T-cell (primary cell): ENCODE data around the gene ATOX1. TPM values are rescaled to one million over a fixed set of nuclear protein-coding genes. Genes with fewer than 3 reads are reported as not detected.

Experiments used
- ATAC-seq, 4 experiments: fragments of 200-7000 bp in 3 of 4; fragments of 150-1000 bp in 1 of 4; cut with Tn5 transposase; replicated peaks in 1 of 4; 1 replicate in 3 of 4; 2 replicates in 1 of 4; pipeline ENCODE4 v1.10.0; 2021; ENCODE audit warnings: moderate library complexity in 3 of 4, mild to moderate bottlenecking in 2 of 4, moderate number of reproducible peaks in 1 of 4
- CTCF ChIA-PET, 2 donors: fragments of 300-600 bp; sonication (Branson Sonifier 250); formaldehyde crosslinking; loops; one replicate each; lab custom pipeline; 2022; ENCODE audit warnings: antibody characterized with exemption in 2 of 2; lab: Charles Lee
- POLR2A ChIA-PET, 2 donors: fragments of 300-600 bp; sonication (Branson Sonifier 250); formaldehyde crosslinking; loops; one replicate each; lab custom pipeline; 2022; ENCODE audit warnings: antibody characterized with exemption in 2 of 2; lab: Charles Lee
- DNase-seq, 35 experiments: peaks; one replicate each; pipeline versions ENCODE4 v3.0.0 to v3.0.0-alpha.2; 2013 to 2023
- H3K27ac ChIP-seq: one replicate; pipeline ENCODE4 v1.5.1; 2013; ENCODE audit warnings: low read length
- H3K27me3 ChIP-seq, 2 experiments: replicated peaks in 1 of 2; 1 replicate in 1 of 2; 2 replicates in 1 of 2; pipeline versions ENCODE4 v1.6.1 to v1.7.0; 2013; ENCODE audit warnings: low read length in 1 of 2, mixed read lengths in 1 of 2; ENCODE audit not compliant: control insufficient read depth in 2 of 2, insufficient read depth in 2 of 2; ENCODE audit errors: extremely low read depth in 1 of 2
- H3K36me3 ChIP-seq, 2 donors: 1 replicate in 1 of 2; 2 replicates in 1 of 2; pipeline versions ENCODE4 v1.6.1 to v1.7.0; 2013; ENCODE audit warnings: low read length in 1 of 2; ENCODE audit not compliant: control insufficient read depth in 2 of 2, insufficient read depth in 1 of 2; ENCODE audit errors: extremely low read depth in 1 of 2
- H3K4me1 ChIP-seq, 2 experiments: 1 replicate in 1 of 2; 2 replicates in 1 of 2; pipeline versions ENCODE4 v1.6.1 to v1.7.0; 2013; ENCODE audit warnings: low read length in 2 of 2, mixed read lengths in 1 of 2; ENCODE audit not compliant: insufficient read depth in 2 of 2, control insufficient read depth in 1 of 2; ENCODE audit errors: extremely low read depth in 1 of 2
- H3K4me3 ChIP-seq, 2 donors: 1 replicate in 1 of 2; 2 replicates in 1 of 2; pipeline versions ENCODE4 v1.5.1 to v1.7.0; 2013; ENCODE audit warnings: mild to moderate bottlenecking in 2 of 2, low read length in 1 of 2, moderate library complexity in 1 of 2; ENCODE audit not compliant: control insufficient read depth in 1 of 2; ENCODE audit errors: extremely low read depth in 1 of 2
- H3K9me3 ChIP-seq: 2 replicates; pipeline ENCODE4 v1.7.0; 2013
- H3K27ac Mint-ChIP-seq, 2 donors: one replicate each; pipeline ENCODE4 v1.8.0; 2020 to 2021; ENCODE audit warnings: mild to moderate bottlenecking in 2 of 2, mixed read lengths in 2 of 2
- H3K27me3 Mint-ChIP-seq, 2 donors: one replicate each; pipeline ENCODE4 v1.8.0; 2021 to 2022; ENCODE audit warnings: mixed read lengths in 2 of 2
- H3K36me3 Mint-ChIP-seq: one replicate; pipeline ENCODE4 v1.8.0; 2021; ENCODE audit warnings: mixed read lengths
- H3K4me1 Mint-ChIP-seq, 3 donors: one replicate each; pipeline ENCODE4 v1.8.0; 2020 to 2022; ENCODE audit warnings: mixed read lengths in 3 of 3, mild to moderate bottlenecking in 1 of 3
- H3K4me3 Mint-ChIP-seq, 3 donors: one replicate each; pipeline ENCODE4 v1.8.0; 2020 to 2022; ENCODE audit warnings: mild to moderate bottlenecking in 3 of 3, mixed read lengths in 3 of 3, moderate library complexity in 3 of 3
- H3K9me3 Mint-ChIP-seq, 3 donors: one replicate each; pipeline ENCODE4 v1.8.0; 2020 to 2022; ENCODE audit warnings: mixed read lengths in 3 of 3
- WGBS: methylation state at CpG from one replicate; pipeline ENCODE4 v1.1.5; 2013; ENCODE audit warnings: missing lambda C conversion rate; ENCODE audit not compliant: insufficient coverage; 5-methylcytosine and 5-hydroxymethylcytosine counted together
- total RNA-seq, 35 experiments: library from RNA in 6 of 35; stranded (reverse) in 6 of 35; fragments of 120-200 nt in 1 of 35; gene quantifications; one replicate each; pipeline versions ENCODE4 v1.2.1 to v1.2.4 and lab custom pipeline; 2013 to 2026

Gene ATOX1
- total RNA-seq, 5 donors from 2014 or later (not counting 1 experiment from before 2014, with no cell fraction given) = 21.4 to 33.8 (median 30.9) TPM

GRCh38 chr5:151740336-151740942, 18.0 kb downstream of the ATOX1 start:
- H3K27ac Mint-ChIP-seq = no peak overlapping the region
- H3K27me3 Mint-ChIP-seq = no peaks in the 10 kb centered on the region
- ChIA-PET CTCF (interaction anchor here (0.7 to 1.9 kb wide), 8 partner anchors 9 to 88 kb away, joined by 3 to 9 read pairs (median 4); no protein-coding TSS in a partner anchor), POLR2A (interaction anchor here in 1 of 2 donors (0.5 to 0.6 kb wide), 2 partner anchors 29 to 56 kb away, joined by 3 to 5 read pairs; no protein-coding TSS in a partner anchor)
- WGBS = 30% methylated on average over 5 of the region's 11 CpGs
- H3K9me3 Mint-ChIP-seq = no peaks in the 10 kb centered on the region
- H3K4me3 Mint-ChIP-seq = peak overlapping the region in 1 of 3 donors; percentile 17
- H3K4me1 ChIP-seq = peaks cover 6 to 18% of the 10 kb centered on the region in 2 experiments
- no peaks in the 10 kb centered on the region for H3K9me3 ChIP-seq
- peaks cover 15 to 27% (median 26%) of the 10 kb centered on the region in 3 donors for H3K4me1 Mint-ChIP-seq
- H3K27me3 ChIP-seq = no peaks in the 10 kb centered on the region
- H3K4me3 ChIP-seq = no peak overlapping the region
- peaks cover 15 to 27% of the 10 kb centered on the region in 2 donors for H3K36me3 ChIP-seq
- ATAC-seq (peak; percentile 64 to 80 (median 72)), DNase-seq (peak in 29 of 35 experiments; percentile 5 to 77 (median 28))
- H3K36me3 Mint-ChIP-seq = peaks cover 38% of the 10 kb centered on the region
- H3K27ac ChIP-seq = no peak overlapping the region

GRCh38 chr5:151739939-151740335, 18.5 kb downstream of the ATOX1 start:
- no peaks in the 10 kb centered on the region for H3K27me3 ChIP-seq
- ChIA-PET CTCF (interaction anchor here (0.7 to 1.5 kb wide), 9 partner anchors 10 to 679 kb away, joined by 3 to 5 read pairs (median 4); no protein-coding TSS in a partner anchor), POLR2A (no interaction called here)
- Mint-ChIP-seq H3K27me3 (no peaks in the 10 kb centered on the region), H3K36me3 (peaks cover 38% of the 10 kb centered on the region), H3K4me1 (peaks cover 11 to 22% (median 21%) of the 10 kb centered on the region in 3 donors), H3K4me3 (no peak overlapping the region), H3K27ac (no peak overlapping the region), H3K9me3 (no peaks in the 10 kb centered on the region)
- peaks cover 10 to 22% of the 10 kb centered on the region in 2 donors for H3K36me3 ChIP-seq
- no peak overlapping the region for H3K4me3 ChIP-seq
- DNase-seq (no peak), ATAC-seq (no peak)
- no peak overlapping the region for H3K27ac ChIP-seq
- H3K9me3 ChIP-seq = no peaks in the 10 kb centered on the region
- WGBS = 89% methylated on average over 4 of the region's 4 CpGs
- peaks cover under 1 to 13% of the 10 kb centered on the region in 2 experiments for H3K4me1 ChIP-seq

GRCh38 chr5:151739395-151739794, 19.0 kb downstream of the ATOX1 start:
- Histone ChIP-seq H3K9me3 (no peaks in the 10 kb centered on the region), H3K36me3 (peaks cover 9 to 17% of the 10 kb centered on the region in 2 donors), H3K27ac (no peak overlapping the region), H3K4me1 (peaks cover 0 to 8% of the 10 kb centered on the region in 2 experiments), H3K27me3 (no peaks in the 10 kb centered on the region), H3K4me3 (no peak overlapping the region)
- H3K27me3 Mint-ChIP-seq = no peaks in the 10 kb centered on the region
- 80% methylated on average over 1 of the region's 2 CpGs for WGBS
- H3K36me3 Mint-ChIP-seq = peaks cover 36% of the 10 kb centered on the region
- H3K27ac Mint-ChIP-seq = no peak overlapping the region
- ChIA-PET CTCF (interaction anchor here (0.7 to 1.5 kb wide), 7 partner anchors 10 to 678 kb away, joined by 3 to 5 read pairs (median 4); no protein-coding TSS in a partner anchor), POLR2A (interaction anchor here in 1 of 2 donors (0.6 kb wide), 1 partner anchor 179 kb away, joined by 4 read pairs; no protein-coding TSS in a partner anchor)
- H3K9me3 Mint-ChIP-seq = no peaks in the 10 kb centered on the region
- DNase-seq = no peak
- peaks cover 11 to 17% (median 17%) of the 10 kb centered on the region in 3 donors for H3K4me1 Mint-ChIP-seq
- H3K4me3 Mint-ChIP-seq = no peak overlapping the region
- ATAC-seq = no peak

- Mint-ChIP-seq H3K9me3 (no peaks in the 10 kb centered on the region), H3K27ac (no peak overlapping the region), H3K36me3 (peaks cover 39% of the 10 kb centered on the region), H3K27me3 (no peaks in the 10 kb centered on the region), H3K4me3 (no peak overlapping the region), H3K4me1 (peaks cover 11 to 14% (median 13%) of the 10 kb centered on the region in 3 donors)
- no peak overlapping the region for H3K4me3 ChIP-seq
- peaks cover 0 to 7% of the 10 kb centered on the region in 2 experiments for H3K4me1 ChIP-seq
- ATAC-seq (no peak), DNase-seq (no peak)
- H3K27ac ChIP-seq = no peak overlapping the region
- 62% methylated on average over 3 of the region's 9 CpGs for WGBS
- H3K27me3 ChIP-seq = no peaks in the 10 kb centered on the region
- peaks cover 9 to 20% of the 10 kb centered on the region in 2 donors for H3K36me3 ChIP-seq
- POLR2A ChIA-PET = interaction anchor here in 1 of 2 donors (0.6 kb wide), 1 partner anchor 180 kb away, joined by 4 read pairs; no protein-coding TSS in a partner anchor
- CTCF ChIA-PET = interaction anchor here (0.6 to 0.7 kb wide), 2 partner anchors 26 to 1271 kb away, joined by 3 to 5 read pairs; no protein-coding TSS in a partner anchor
- no peaks in the 10 kb centered on the region for H3K9me3 ChIP-seq
Measured at GRCh38 chr5:151738125-151738848, 20.1 kb downstream of the ATOX1 start.

GRCh38 chr5:151737431-151737830, 21.0 kb downstream of the ATOX1 start:
- WGBS = 94% methylated on average over 2 of the region's 3 CpGs
- CTCF ChIA-PET = interaction anchor here in 1 of 2 donors (1.4 to 1.6 kb wide), 2 partner anchors 12 to 23 kb away, joined by 3 to 5 read pairs; no protein-coding TSS in a partner anchor
- ATAC-seq = no peak
- Mint-ChIP-seq H3K36me3 (peaks cover 37% of the 10 kb centered on the region), H3K27me3 (no peaks in the 10 kb centered on the region), H3K4me1 (peaks cover 10 to 11% (median 11%) of the 10 kb centered on the region in 3 donors), H3K9me3 (no peaks in the 10 kb centered on the region), H3K27ac (no peak overlapping the region), H3K4me3 (no peak overlapping the region)
- Histone ChIP-seq H3K9me3 (no peaks in the 10 kb centered on the region), H3K27me3 (no peaks in the 10 kb centered on the region), H3K4me1 (peaks cover 0 to 7% of the 10 kb centered on the region in 2 experiments), H3K4me3 (no peak overlapping the region), H3K36me3 (peaks cover 7 to 16% of the 10 kb centered on the region in 2 donors), H3K27ac (no peak overlapping the region)
- DNase-seq = no peak
- POLR2A ChIA-PET = no interaction called here

GRCh38 chr5:151735646-151736045, 22.8 kb downstream of the ATOX1 start:
- no peak for DNase-seq
- no CpG with 5 or more reads among the region's 1 CpG for WGBS
- H3K9me3 ChIP-seq = no peaks in the 10 kb centered on the region
- H3K4me1 ChIP-seq = peaks cover 0 to 5% of the 10 kb centered on the region in 2 experiments
- no peak for ATAC-seq
- H3K27me3 Mint-ChIP-seq = no peaks in the 10 kb centered on the region
- no peak overlapping the region for H3K4me3 Mint-ChIP-seq
- no peaks in the 10 kb centered on the region for H3K27me3 ChIP-seq
- H3K27ac Mint-ChIP-seq = no peak overlapping the region
- H3K27ac ChIP-seq = no peak overlapping the region
- peaks cover 5 to 8% (median 7%) of the 10 kb centered on the region in 3 donors for H3K4me1 Mint-ChIP-seq
- H3K36me3 Mint-ChIP-seq = peaks cover 36% of the 10 kb centered on the region
- peaks cover 7 to 16% of the 10 kb centered on the region in 2 donors for H3K36me3 ChIP-seq
- H3K9me3 Mint-ChIP-seq = no peaks in the 10 kb centered on the region
- ChIA-PET POLR2A (interaction anchor here in 1 of 2 donors (0.6 kb wide), 1 partner anchor 47 kb away, joined by 3 read pairs; no protein-coding TSS in a partner anchor), CTCF (no interaction called here)
- no peak overlapping the region for H3K4me3 ChIP-seq
